DND-41 (cell line): ENCODE data around the gene GABBR1.

Source experiments
- EZH2 ChIP-seq: IDR thresholded peaks from 3 replicates; pipeline ENCODE4 v1.6.1; 2012; ENCODE audit warnings: borderline replicate concordance, low read depth, mild to moderate bottlenecking, moderate library complexity, low read length, inconsistent platforms; ENCODE audit not compliant: severe bottlenecking
- TF ChIP-seq, protein P1 (sequence below): IDR thresholded peaks from 2 replicates; pipeline ENCODE4 v1.5.1; 2012; ENCODE audit warnings: borderline replicate concordance, low read length, moderate library complexity, mild to moderate bottlenecking; ENCODE audit not compliant: poor library complexity, severe bottlenecking; ENCODE audit errors: extremely low read depth

DNA sequence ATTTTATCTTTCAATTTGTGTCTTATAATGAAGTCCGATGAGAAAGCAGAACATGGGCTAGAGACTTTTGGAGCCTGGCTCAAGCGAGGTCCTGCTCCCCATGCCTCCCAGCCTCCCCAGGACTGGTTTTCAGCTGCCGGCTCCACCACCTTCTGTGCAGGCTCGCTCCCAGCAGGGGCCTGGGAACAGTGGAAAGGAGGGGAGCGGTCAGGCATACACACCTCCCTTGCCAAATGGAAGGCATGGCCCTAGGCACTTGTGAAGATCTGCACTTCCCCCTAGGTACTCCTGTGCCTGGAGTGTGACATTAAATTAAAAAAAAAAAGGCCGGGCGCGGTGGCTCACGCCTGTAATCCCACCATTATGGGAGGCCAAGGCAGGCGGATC, 19.2 kb upstream of the GABBR1 start:
- TF ChIP-seq, protein P1, sequence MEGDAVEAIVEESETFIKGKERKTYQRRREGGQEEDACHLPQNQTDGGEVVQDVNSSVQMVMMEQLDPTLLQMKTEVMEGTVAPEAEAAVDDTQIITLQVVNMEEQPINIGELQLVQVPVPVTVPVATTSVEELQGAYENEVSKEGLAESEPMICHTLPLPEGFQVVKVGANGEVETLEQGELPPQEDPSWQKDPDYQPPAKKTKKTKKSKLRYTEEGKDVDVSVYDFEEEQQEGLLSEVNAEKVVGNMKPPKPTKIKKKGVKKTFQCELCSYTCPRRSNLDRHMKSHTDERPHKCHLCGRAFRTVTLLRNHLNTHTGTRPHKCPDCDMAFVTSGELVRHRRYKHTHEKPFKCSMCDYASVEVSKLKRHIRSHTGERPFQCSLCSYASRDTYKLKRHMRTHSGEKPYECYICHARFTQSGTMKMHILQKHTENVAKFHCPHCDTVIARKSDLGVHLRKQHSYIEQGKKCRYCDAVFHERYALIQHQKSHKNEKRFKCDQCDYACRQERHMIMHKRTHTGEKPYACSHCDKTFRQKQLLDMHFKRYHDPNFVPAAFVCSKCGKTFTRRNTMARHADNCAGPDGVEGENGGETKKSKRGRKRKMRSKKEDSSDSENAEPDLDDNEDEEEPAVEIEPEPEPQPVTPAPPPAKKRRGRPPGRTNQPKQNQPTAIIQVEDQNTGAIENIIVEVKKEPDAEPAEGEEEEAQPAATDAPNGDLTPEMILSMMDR = no peak
- no peak for TF ChIP-seq EZH2
